Stimulated activated naive CD8-positive, alpha-beta T cell treated with anti-CD3 and anti-CD28 coated beads, Interleukin-15, Interleukin-2, amounts not matched to agents 100 ng/mL and 50 ng/mL, for 24 hours (primary cell): ENCODE results near the gene FNDC11.
"Not testable (repeated sequence)": the region's sequence is repeated elsewhere in the genome, so short reads cannot be mapped to it uniquely, and the experiment has no call there.

Experiments
- H3K27ac Mint-ChIP-seq: one replicate; pipeline ENCODE4 v1.8.0; 2021; ENCODE audit warnings: mild to moderate bottlenecking, mixed read lengths
- H3K27me3 Mint-ChIP-seq: one replicate; pipeline ENCODE4 v1.8.0; 2021; ENCODE audit warnings: mixed read lengths
- H3K36me3 Mint-ChIP-seq: one replicate; pipeline ENCODE4 v1.8.0; 2021; ENCODE audit warnings: low read depth, mixed read lengths
- H3K4me1 Mint-ChIP-seq: one replicate; pipeline ENCODE4 v1.8.0; 2021; ENCODE audit warnings: low read depth, mixed read lengths
- H3K4me3 Mint-ChIP-seq: one replicate; pipeline ENCODE4 v1.8.0; 2021; ENCODE audit warnings: mild to moderate bottlenecking, mixed read lengths
- H3K9me3 Mint-ChIP-seq: one replicate; pipeline ENCODE4 v1.8.0; 2021; ENCODE audit warnings: mixed read lengths

The FNDC11 gene

GRCh38 chr20:63553933-63554290, at the start of gene FNDC11:
TSS of gene FNDC11 (plus strand) at chr20:63554159. CDS start at chr20:63555664, 1,505 bp downstream.
- Mint-ChIP-seq H3K4me3 (peak within 1 kb of the TSS; percentile 43), H3K27me3 (peaks cover 3% of the 10 kb centered on the region), H3K36me3 (no peaks in the 10 kb centered on the region), H3K9me3 (no peaks in the 10 kb centered on the region), H3K4me1 (peaks cover 12% of the 10 kb centered on the region), H3K27ac (peak within 1 kb of the TSS; percentile 40)

GRCh38 chr20:63504642-63505041, 49.3 kb upstream of the FNDC11 start:
- Mint-ChIP-seq H3K4me1 (peaks cover 3% of the 10 kb centered on the region), H3K27me3 (peaks cover 36% of the 10 kb centered on the region), H3K9me3 (peaks cover 4% of the 10 kb centered on the region), H3K27ac (no peak overlapping the region), H3K4me3 (no peak overlapping the region), H3K36me3 (no peaks in the 10 kb centered on the region)

GRCh38 chr20:63505281-63505680, 48.7 kb upstream of the FNDC11 start:
- Mint-ChIP-seq H3K4me3 (no peak overlapping the region), H3K27ac (no peak overlapping the region), H3K4me1 (peaks cover 3% of the 10 kb centered on the region), H3K36me3 (no peaks in the 10 kb centered on the region), H3K27me3 (peaks cover 43% of the 10 kb centered on the region), H3K9me3 (peaks cover 4% of the 10 kb centered on the region)

- peaks cover 3% of the 10 kb centered on the region for H3K4me1 Mint-ChIP-seq
- no peak overlapping the region for H3K4me3 Mint-ChIP-seq
- H3K27ac Mint-ChIP-seq, result no peak overlapping the region
- H3K9me3 Mint-ChIP-seq, result peaks cover 4% of the 10 kb centered on the region
- peaks cover 46% of the 10 kb centered on the region for H3K27me3 Mint-ChIP-seq
- H3K36me3 Mint-ChIP-seq, result no peaks in the 10 kb centered on the region
Measured at GRCh38 chr20:63505723-63506122, 48.2 kb upstream of the FNDC11 start.

GRCh38 chr20:63507083-63507743, 46.7 kb upstream of the FNDC11 start:
- peaks cover 3% of the 10 kb centered on the region for H3K4me1 Mint-ChIP-seq
- peaks cover 51% of the 10 kb centered on the region for H3K27me3 Mint-ChIP-seq
- H3K9me3 Mint-ChIP-seq, result peaks cover 4% of the 10 kb centered on the region
- H3K4me3 Mint-ChIP-seq, result no peak overlapping the region
- H3K27ac Mint-ChIP-seq, result no peak overlapping the region
- H3K36me3 Mint-ChIP-seq, result no peaks in the 10 kb centered on the region

GRCh38 chr20:63508072-63508768, 45.7 kb upstream of the FNDC11 start:
- H3K27me3 Mint-ChIP-seq, result peaks cover 55% of the 10 kb centered on the region
- H3K27ac Mint-ChIP-seq, result no peak overlapping the region
- H3K4me1 Mint-ChIP-seq, result peaks cover 3% of the 10 kb centered on the region
- no peaks in the 10 kb centered on the region for H3K36me3 Mint-ChIP-seq
- peaks cover 4% of the 10 kb centered on the region for H3K9me3 Mint-ChIP-seq
- no peak overlapping the region for H3K4me3 Mint-ChIP-seq

- Mint-ChIP-seq H3K27ac (no peak overlapping the region), H3K27me3 (peaks cover 53% of the 10 kb centered on the region), H3K4me1 (peaks cover 3% of the 10 kb centered on the region), H3K4me3 (no peak overlapping the region), H3K9me3 (peaks cover 9% of the 10 kb centered on the region), H3K36me3 (no peaks in the 10 kb centered on the region)
Measured at GRCh38 chr20:63509088-63509564, 44.8 kb upstream of the FNDC11 start.

GRCh38 chr20:63513207-63513606, 40.8 kb upstream of the FNDC11 start:
- Mint-ChIP-seq H3K4me3 (no peak overlapping the region), H3K27me3 (peaks cover 37% of the 10 kb centered on the region), H3K27ac (no peak overlapping the region), H3K36me3 (no peaks in the 10 kb centered on the region), H3K4me1 (no peaks in the 10 kb centered on the region), H3K9me3 (peaks cover 10% of the 10 kb centered on the region)

- Mint-ChIP-seq H3K27me3 (peaks cover 28% of the 10 kb centered on the region), H3K9me3 (peaks cover 10% of the 10 kb centered on the region)
- not testable (repeated sequence) for H3K27ac Mint-ChIP-seq, H3K4me1 Mint-ChIP-seq, H3K36me3 Mint-ChIP-seq, H3K4me3 Mint-ChIP-seq
Measured at GRCh38 chr20:63514520-63514919, 39.4 kb upstream of the FNDC11 start.

GRCh38 chr20:63517376-63518309, 36.3 kb upstream of the FNDC11 start:
- H3K4me3 Mint-ChIP-seq, result no peak overlapping the region
- peaks cover 7% of the 10 kb centered on the region for H3K27me3 Mint-ChIP-seq
- H3K4me1 Mint-ChIP-seq, result peaks cover 5% of the 10 kb centered on the region
- peaks cover 10% of the 10 kb centered on the region for H3K9me3 Mint-ChIP-seq
- H3K27ac Mint-ChIP-seq, result no peak overlapping the region
- H3K36me3 Mint-ChIP-seq, result peaks cover 6% of the 10 kb centered on the region

GRCh38 chr20:63518351-63518861, 35.6 kb upstream of the FNDC11 start:
- H3K27ac Mint-ChIP-seq, result no peak overlapping the region
- H3K9me3 Mint-ChIP-seq, result peaks cover 8% of the 10 kb centered on the region
- peaks cover 12% of the 10 kb centered on the region for H3K36me3 Mint-ChIP-seq
- peaks cover 7% of the 10 kb centered on the region for H3K4me1 Mint-ChIP-seq
- H3K4me3 Mint-ChIP-seq, result no peak overlapping the region
- peaks cover 2% of the 10 kb centered on the region for H3K27me3 Mint-ChIP-seq

- no peak overlapping the region for H3K27ac Mint-ChIP-seq
- peaks cover 10% of the 10 kb centered on the region for H3K9me3 Mint-ChIP-seq
- H3K4me1 Mint-ChIP-seq, result peaks cover 10% of the 10 kb centered on the region
- H3K36me3 Mint-ChIP-seq, result peaks cover 18% of the 10 kb centered on the region
- peak overlapping the region; percentile 64 for H3K4me3 Mint-ChIP-seq
- no peaks in the 10 kb centered on the region for H3K27me3 Mint-ChIP-seq
Measured at GRCh38 chr20:63518946-63519667, 34.9 kb upstream of the FNDC11 start.

- Mint-ChIP-seq H3K27me3 (no peaks in the 10 kb centered on the region), H3K27ac (no peak overlapping the region), H3K36me3 (peaks cover 18% of the 10 kb centered on the region), H3K4me3 (peak overlapping the region; percentile 64), H3K4me1 (peaks cover 10% of the 10 kb centered on the region), H3K9me3 (peaks cover 5% of the 10 kb centered on the region)
Measured at GRCh38 chr20:63519668-63520503, 34.1 kb upstream of the FNDC11 start.
